Measurements from ENCODE around the gene ARSB. TPM values are rescaled to one million over a fixed set of nuclear protein-coding genes. Genes with fewer than 3 reads are reported as not detected.

The ARSB gene
- total and polyA plus RNA-seq, 12 donors = 1.9 to 24.5 (median 14.5) TPM

DNA sequence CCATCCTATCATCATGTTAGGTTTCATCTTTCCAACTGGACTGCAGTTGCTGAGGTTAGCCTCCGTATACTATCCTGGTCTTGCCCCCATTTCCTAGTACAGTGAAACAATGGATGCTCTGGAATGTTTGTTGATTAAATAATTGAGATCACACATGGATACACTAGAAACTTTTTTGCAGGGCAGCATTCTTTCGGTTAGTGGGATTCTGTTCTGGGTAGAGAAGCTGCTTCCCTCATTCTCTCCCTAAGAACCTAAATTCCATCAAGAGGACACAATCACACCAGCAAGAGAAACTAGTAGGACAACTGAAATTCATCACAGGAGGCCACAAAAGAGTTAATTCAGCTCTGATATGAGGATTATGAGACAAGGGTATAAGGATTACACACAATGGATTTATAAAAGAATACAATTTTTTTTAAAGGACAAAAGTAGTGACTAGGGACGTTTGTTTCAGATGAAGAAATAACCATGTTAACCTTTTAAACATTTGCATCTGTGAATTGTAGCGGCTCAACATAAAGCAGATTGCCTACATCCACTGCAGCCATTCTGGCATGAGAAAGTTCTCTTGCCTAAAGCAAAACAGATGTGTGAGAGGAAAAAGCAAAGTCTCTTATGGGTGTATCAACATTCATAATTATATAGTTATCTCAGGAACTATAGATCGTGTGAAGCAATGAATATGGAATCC, 173.8 kb downstream of the ARSB start:
- no peak overlapping the region for H3K4me3 ChIP-seq
- H3K27ac ChIP-seq = no peak overlapping the region
- TF ChIP-seq POLR2A (IDR thresholded peaks at IDR 0.05) = no peak
- TF ChIP-seq, protein P1, sequence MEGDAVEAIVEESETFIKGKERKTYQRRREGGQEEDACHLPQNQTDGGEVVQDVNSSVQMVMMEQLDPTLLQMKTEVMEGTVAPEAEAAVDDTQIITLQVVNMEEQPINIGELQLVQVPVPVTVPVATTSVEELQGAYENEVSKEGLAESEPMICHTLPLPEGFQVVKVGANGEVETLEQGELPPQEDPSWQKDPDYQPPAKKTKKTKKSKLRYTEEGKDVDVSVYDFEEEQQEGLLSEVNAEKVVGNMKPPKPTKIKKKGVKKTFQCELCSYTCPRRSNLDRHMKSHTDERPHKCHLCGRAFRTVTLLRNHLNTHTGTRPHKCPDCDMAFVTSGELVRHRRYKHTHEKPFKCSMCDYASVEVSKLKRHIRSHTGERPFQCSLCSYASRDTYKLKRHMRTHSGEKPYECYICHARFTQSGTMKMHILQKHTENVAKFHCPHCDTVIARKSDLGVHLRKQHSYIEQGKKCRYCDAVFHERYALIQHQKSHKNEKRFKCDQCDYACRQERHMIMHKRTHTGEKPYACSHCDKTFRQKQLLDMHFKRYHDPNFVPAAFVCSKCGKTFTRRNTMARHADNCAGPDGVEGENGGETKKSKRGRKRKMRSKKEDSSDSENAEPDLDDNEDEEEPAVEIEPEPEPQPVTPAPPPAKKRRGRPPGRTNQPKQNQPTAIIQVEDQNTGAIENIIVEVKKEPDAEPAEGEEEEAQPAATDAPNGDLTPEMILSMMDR (IDR thresholded peaks at IDR 0.05) = no peak
- H3K27me3 ChIP-seq = no peaks in the 10 kb centered on the region
- DNase-seq = no peak
- 82 to 88% (median 86%) methylated on average over 5 of the region's 5 CpGs for WGBS, 4 donors
- H3K4me1 ChIP-seq (replicated peaks in 1 of 2) = no peaks in the 10 kb centered on the region
- H3K9me3 ChIP-seq (replicated peaks in 1 of 3) = no peaks in the 10 kb centered on the region
- no peaks in the 10 kb centered on the region for H3K36me3 ChIP-seq (replicated peaks in 1 of 2)
- intact Hi-C loops (cut with DNase I) = no loop called here

GRCh38 chr5:78810098-78810920, 174.8 kb downstream of the ARSB start:
- no peak overlapping the region for H3K27ac ChIP-seq

GRCh38 chr5:78809444-78809843, 175.7 kb downstream of the ARSB start:
- no peaks in the 10 kb centered on the region for H3K4me1 ChIP-seq (replicated peaks in 1 of 2)
- DNase-seq = no peak
- no peak overlapping the region for H3K4me3 ChIP-seq
- no peaks in the 10 kb centered on the region for H3K27me3 ChIP-seq
- intact Hi-C loops (cut with DNase I) = no loop called here
- 83 to 86% (median 84%) methylated on average over 5 to 11 of the region's 11 CpGs for WGBS, 4 donors
- no peaks in the 10 kb centered on the region for H3K9me3 ChIP-seq (replicated peaks in 1 of 3)
- H3K36me3 ChIP-seq (replicated peaks in 1 of 2) = no peaks in the 10 kb centered on the region
- TF ChIP-seq, protein P1 (IDR thresholded peaks at IDR 0.05) = no peak
- no peak for TF ChIP-seq POLR2A (IDR thresholded peaks at IDR 0.05)
- H3K27ac ChIP-seq = no peak overlapping the region

More at GRCh38 chr5:78810098-78810920, 174.8 kb downstream of the ARSB start:
- H3K27me3 ChIP-seq = no peaks in the 10 kb centered on the region
- intact Hi-C loops (cut with DNase I) = no loop called here
- no peaks in the 10 kb centered on the region for H3K4me1 ChIP-seq (replicated peaks in 1 of 2)
- H3K9me3 ChIP-seq (replicated peaks in 1 of 3) = no peaks in the 10 kb centered on the region
- DNase-seq = no peak
- no peaks in the 10 kb centered on the region for H3K36me3 ChIP-seq (replicated peaks in 1 of 2)
- 89 to 96% (median 94%) methylated on average over 6 of the region's 6 CpGs for WGBS, 4 donors
- TF ChIP-seq, protein P1 (IDR thresholded peaks at IDR 0.05) = no peak
- no peak for TF ChIP-seq POLR2A (IDR thresholded peaks at IDR 0.05)
- H3K4me3 ChIP-seq = no peak overlapping the region

- TF ChIP-seq, protein P1 (IDR thresholded peaks at IDR 0.05) = no peak
- TF ChIP-seq POLR2A (IDR thresholded peaks at IDR 0.05) = no peak
- intact Hi-C loops (cut with DNase I) = no loop called here
- no peak for DNase-seq
- Histone ChIP-seq H3K27me3 (no peaks in the 10 kb centered on the region), H3K4me1 (replicated peaks in 1 of 2) (no peaks in the 10 kb centered on the region), H3K4me3 (no peak overlapping the region), H3K36me3 (replicated peaks in 1 of 2) (no peaks in the 10 kb centered on the region), H3K27ac (no peak overlapping the region), H3K9me3 (replicated peaks in 1 of 3) (no peaks in the 10 kb centered on the region)
- WGBS, 4 donors = 80 to 98% (median 92%) methylated on average over 8 of the region's 8 CpGs
These were observed 176.3 kb downstream of the ARSB start for GRCh38 chr5:78808818-78809217.
